GM19025 (cell line): ENCODE results near the gene RBFOX1.

Experiments used
- ATAC-seq: cut with Tn5 transposase; IDR thresholded peaks from one replicate; pipeline ENCODE4 v1.9.1; 2021; ENCODE audit warnings: mild to moderate bottlenecking, low read depth, moderate library complexity; ENCODE audit not compliant: unreplicated experiment

Gene RBFOX1

DNA sequence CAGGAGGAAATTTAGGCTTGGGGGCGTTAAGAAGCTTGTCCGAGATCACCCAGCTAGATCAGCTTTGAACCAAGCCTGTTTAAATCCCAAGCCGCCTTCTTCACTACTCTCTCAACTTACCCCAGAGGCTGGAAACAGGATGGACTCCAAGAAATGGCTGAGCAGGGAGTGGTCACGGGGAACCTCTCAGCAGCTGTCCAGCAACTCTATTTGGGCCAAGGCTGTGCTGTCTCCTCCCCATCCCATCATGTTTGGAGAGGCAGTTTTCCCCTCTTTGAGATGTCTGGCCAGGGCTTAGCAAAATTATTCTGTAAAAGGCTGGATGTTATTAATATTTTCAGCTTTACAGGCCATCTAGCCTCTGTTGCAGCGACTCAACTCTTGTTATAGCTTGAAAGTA lies 305.7 kb downstream of the RBFOX1 start:
- ATAC-seq: no peak

DNA sequence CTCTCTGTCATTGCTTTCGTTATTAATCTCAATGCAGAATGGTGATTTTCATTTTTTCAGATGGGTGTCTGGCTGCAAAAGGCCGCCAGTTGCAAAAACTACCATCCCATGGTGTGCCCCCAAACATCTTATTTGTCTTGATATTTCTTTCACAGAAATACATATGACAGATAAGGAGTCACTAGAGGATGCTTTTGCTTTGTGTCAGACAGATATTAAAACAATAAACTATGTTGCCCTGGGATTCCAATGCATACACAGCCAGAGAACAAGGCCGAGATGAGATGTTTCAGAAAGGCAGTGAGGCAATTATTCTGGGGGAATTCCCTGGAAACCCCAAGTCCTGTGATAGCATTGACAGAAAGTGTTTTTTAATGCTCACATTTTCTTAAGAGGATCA lies 307.7 kb downstream of the RBFOX1 start:
- no peak for ATAC-seq

DNA sequence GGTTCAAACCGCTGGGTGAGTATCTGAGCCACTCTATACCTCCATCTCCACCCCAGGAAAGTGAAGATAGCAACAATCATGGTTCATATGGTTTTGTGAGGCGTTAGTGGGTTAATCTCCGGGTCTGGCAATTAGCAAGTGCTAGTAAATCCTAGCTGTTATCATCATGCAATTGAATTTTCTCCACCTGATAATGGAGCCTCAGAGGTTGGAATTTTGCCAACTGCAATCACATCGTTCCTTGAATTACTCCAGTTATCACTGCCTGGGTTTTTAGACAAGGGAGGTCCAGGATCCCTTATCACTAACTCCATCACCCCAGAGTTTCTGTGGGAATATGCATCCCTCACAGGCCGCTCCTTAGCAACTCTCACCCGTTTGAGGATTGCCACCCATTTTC lies 311.5 kb downstream of the RBFOX1 start:
- no peak for ATAC-seq

DNA sequence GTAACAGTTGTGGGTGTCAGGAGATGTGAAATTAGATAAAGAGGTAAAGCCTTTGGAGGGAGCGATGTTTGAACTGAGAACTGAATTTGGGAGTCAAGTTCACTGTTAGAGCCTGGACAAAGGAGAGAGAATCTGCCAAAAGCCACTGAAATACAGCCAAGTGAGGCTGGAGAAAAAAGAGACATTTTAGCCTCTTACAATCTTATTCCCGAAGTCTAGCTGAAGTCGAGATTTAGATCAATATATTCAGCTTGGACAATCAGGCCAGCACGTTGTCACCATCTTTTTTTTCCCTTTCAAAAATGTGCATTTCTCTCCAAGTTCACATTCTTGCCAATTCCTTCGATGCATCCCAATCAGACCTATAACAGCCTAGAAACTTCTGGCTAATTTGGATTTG lies 312.2 kb downstream of the RBFOX1 start:
- no peak for ATAC-seq

DNA sequence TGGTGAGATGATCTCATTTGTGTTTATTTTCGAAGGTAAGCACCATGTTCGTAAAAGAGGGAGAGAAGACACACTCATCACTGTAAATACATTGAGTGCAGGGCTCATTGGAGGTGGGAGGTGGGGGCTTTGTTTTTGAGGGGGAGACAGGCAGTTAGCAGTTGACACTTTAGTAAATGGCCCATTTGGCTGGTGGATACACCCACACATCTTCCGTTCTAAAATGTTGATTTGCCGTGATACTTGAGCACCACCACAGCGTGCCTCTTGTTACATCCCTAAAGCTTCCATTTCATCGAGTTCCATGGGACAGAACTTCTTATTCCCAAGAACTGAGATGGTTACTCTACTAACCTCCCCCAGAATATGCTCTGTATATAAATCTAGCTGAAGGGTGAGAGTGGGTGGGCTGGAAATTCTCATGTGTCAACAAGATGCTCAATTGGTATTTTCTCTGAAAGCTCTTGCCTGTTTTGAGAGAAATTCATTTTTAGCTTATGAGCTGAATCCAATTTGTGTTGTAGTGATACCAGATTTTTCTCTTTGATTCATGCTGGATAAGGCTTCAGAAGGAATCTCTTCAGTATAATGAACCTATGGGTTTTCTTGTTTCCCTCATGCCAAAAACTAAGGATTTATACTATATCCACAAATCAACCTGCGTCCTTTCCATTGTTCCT lies 314.3 kb downstream of the RBFOX1 start:
- ATAC-seq: no peak

GRCh38 chr16:7650431-7650830 lies 317.8 kb downstream of the RBFOX1 start:
- no peak for ATAC-seq

- no peak for ATAC-seq
Measured at GRCh38 chr16:7651803-7652570, 319.3 kb downstream of the RBFOX1 start.

DNA sequence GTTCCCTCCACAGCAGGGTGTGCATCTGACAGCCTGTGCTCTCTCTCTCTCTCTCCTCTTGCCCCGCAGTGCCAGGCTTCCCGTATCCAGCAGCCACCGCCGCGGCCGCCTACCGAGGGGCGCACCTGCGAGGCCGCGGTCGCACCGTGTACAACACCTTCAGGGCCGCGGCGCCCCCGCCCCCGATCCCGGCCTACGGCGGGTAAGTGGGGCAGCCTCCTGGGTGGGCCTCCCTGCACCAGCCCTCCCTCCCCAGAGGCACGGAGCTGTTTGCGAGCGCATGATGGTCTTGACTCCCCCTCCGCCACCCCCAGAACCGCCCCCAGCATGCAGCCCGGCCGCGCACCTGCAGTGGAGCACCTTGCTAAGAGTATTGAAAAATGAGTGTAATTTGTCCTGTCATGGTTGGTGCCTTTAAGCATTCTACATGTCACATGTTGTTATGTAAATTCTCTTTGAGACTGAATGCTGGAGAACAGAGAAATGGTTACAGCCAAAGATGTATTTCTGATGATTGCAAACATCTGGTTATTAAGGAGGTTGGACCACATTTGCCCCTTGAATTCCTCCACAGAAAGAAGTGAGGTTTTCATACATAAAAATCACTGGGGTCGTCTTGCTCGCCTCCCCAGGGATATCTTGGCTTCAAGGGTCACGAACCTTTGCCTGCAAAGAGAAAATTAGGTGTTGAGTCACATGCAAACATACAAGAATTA lies 321.3 kb downstream of the RBFOX1 start:
- no peak for ATAC-seq

DNA sequence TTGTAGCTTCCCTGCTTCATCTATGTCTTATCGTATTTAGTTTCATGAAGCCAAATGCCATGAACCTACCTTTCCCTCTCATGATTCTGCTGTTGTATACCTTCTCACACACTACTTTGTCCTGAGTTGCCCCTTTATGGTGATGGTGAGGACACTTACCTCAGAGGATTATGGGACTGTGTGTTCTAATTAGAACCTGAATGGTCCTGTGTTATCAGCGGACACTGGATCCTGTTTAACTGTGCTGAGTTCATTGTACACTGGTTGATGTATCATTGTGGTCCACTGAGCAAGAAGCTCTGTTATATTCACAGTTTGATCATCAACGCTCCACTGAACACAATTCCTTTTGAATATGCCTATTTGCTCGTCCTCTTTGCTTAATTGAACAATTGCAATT lies 343.0 kb downstream of the RBFOX1 start:
- ATAC-seq: no peak

DNA sequence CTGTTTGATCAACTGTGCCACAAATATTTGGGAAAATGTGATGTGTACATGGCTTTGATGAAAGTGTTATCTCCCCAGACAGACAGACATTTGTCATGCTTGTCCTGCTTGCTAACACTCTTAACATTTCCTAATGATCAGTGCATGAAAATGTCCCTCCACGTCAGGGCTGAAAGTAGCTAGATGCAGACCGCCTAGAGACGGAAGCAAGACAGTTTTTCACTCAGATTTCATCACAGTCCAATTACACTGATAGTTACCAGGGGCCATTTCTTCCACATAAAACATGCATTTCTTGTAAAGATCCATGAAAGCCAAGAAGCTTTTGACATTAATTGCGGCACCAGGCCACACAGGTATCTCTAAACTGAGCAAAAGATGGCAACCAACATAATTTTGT lies 347.7 kb downstream of the RBFOX1 start:
- ATAC-seq: no peak

DNA sequence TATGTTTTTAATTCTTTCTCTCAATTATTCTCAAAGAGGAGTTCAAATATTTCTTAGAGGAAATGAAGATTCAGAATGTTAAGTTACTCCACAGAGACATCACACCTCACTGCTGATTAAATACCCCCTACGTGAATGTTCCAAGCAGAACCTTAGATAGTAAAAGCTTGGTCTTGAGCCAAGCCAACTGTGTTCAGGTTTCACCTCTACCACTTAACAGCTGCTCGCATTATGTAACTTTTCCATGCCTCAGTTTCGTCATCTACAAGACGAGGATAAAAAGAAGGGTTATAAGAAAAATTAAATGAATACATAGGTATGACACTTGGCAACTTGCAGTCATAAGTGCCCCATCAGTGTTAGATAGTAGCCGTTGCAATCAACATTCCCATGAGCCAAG lies 356.2 kb downstream of the RBFOX1 start:
- ATAC-seq: no peak

DNA sequence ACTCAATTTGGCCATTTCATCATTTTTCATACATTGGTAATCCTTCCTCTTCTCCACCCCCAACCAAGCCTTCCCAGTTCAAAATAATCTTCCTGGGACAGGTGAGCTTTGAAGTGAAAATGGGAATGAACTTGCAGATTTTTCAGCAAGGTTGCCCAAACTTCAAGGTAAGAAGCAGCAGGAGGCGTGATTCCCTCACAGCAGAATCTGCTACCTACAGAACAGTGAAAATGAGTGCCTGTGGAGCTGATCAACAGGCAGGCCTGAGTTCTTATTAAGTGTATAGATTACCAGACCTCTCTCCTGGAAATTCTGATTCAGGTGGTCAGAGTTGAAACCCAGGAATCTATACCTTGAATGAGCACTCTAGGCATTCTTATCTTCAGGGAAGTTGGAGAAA lies 356.6 kb downstream of the RBFOX1 start:
- no peak for ATAC-seq

DNA sequence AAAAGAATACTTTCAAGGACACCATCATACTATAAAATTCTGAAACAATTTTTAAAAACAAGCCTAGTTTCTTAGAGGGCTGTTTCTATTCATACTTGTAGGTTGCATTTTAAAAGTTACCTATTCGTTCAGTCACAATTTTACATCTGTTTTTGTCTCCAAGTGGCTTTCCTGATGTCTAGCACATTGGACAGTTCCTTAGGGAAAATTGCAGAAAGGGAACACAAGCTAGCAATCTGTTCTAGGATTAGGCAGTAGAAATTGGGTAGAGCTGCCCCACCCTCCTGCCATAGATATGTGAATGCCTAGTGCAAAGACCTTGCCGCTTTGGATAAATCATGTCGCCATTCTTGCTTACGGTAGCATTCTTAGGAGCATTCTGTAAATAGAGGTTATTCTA lies 358.9 kb downstream of the RBFOX1 start:
- ATAC-seq: no peak

GRCh38 chr16:7703672-7704071 lies 371.0 kb downstream of the RBFOX1 start:
- ATAC-seq: no peak

GRCh38 chr16:7705885-7706284 lies 373.2 kb downstream of the RBFOX1 start:
- no peak for ATAC-seq

DNA sequence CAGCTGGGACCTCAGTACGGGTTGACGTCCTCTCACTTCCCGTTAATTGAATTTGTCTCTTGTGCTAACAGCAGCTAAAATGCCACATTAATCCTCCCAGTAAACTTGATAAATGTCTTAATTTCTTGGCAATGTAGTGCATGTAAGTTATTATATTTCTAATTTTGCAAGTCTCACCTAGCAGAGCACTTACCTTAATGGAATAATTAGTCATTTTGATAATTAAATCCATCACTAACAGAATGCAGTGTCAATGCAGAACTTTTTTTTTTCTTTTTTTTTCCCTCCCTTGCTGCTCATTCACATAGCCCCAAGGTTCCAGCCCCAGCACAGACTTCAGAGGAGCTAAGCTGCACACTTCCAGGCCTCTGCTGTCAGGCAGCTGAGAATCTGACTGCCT lies 376.5 kb downstream of the RBFOX1 start:
- no peak for ATAC-seq

- ATAC-seq: no peak
Measured at GRCh38 chr16:7713244-7713643, 380.6 kb downstream of the RBFOX1 start.

DNA sequence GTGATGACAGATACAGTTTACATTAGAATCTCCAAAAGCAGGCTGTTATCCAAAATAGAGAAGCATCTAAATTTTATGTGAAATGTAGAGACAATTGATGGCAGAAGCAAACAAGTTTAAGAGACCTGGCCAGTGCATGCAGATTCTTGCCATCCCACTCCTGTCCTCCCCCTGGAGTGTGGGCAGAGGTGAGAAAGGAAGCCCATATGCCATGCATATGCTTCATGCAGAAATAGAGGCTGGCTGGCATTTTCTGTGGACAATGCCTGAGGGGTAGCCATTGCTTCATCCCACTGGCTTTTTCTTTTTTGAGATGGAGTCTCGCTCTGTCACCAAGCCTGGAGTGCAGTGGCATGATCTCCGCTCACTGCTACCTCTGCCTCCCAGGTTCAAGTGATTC lies 382.1 kb downstream of the RBFOX1 start:
- no peak for ATAC-seq

GRCh38 chr16:7716660-7717550 lies 384.3 kb downstream of the RBFOX1 start:
- no peak for ATAC-seq

GRCh38 chr16:7722761-7723160 lies 390.1 kb downstream of the RBFOX1 start:
- ATAC-seq: no peak

DNA sequence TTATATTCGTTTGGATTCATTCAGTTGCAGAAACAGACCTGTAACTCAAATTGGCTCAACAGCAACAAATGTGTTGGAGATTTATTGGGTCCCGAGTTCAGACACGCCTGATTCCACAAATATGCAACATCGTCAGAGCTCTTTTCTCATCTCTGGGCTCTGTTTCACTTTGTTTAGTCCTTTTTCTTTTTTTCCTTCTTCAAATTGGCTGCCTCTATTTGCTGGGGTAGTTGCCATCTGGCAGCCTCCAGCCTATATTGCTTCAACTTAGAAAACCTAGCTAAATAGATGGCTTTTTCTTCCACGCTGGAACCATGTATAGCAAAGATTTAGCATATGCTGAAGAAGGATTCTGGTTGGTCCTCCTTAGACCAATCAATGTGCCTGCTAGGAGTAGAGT lies 398.5 kb downstream of the RBFOX1 start:
- no peak for ATAC-seq
